GM10266 (cell line): Measurements from ENCODE around the gene CITED2.
A peak's percentile ranks its signal among the peaks of the same experiment; 100 is the strongest.

Experiments
- DNase-seq: peaks from one replicate; pipeline ENCODE4 v3.0.0; 2012; ENCODE audit errors: extremely low spot score
- CTCF ChIP-seq: IDR thresholded peaks from 2 replicates; pipeline ENCODE4 v1.5.1; 2012; ENCODE audit warnings: mild to moderate bottlenecking, low read depth; ENCODE audit not compliant: control insufficient read depth, insufficient read depth; ENCODE audit errors: missing control alignments

CITED2 gene

DNA sequence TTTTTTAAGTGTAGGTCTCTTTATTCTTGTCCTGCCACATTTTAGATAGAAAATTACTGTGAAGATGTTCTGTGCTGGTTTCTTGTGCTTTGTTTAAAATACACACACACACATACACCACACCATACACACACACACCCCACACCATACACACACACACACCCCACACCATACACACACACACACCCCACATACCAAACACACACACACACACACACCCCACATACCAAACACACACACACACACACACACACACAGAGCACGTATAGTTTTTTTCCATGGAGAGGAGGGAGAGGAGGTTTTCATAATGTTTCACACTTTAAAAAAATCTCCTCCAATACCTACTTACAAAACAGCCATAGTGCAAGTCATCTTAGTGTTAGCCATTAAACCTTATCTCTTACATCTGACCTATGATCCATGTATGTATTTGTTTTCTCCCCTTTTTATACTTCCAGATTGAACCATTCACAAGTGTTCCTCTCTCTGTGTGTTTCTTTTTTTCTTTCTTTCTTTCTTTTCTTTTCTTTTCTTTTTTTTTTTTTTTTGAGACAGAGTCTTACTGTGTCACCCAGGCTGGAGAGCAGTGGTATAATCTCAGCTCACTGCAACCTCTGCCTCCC, 19.7 kb upstream of the CITED2 start:
- no peak for DNase-seq
- TF ChIP-seq CTCF = no peak

- DNase-seq = peak; percentile 15
- no peak for TF ChIP-seq CTCF
These were observed 18.3 kb upstream of the CITED2 start for GRCh38 chr6:139392794-139393193.

DNA sequence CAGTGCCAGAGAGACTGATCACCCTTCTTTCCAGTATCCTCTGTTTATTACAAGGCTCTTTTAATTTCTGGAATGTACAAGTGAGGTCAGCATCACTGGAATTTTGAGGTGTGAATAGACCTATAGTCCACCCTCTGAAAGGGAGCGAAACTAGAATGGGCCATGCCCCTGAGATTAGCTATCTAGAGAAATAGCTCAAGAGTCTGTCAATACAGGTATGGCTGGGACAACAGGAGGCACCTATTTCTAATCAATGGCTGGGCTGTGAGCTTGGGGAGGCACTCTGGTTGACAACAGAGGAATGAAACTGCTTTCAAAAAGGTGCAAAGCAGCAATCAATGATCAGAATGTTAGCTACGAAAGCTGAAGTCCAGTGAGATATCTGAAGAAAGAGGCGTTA, 17.3 kb upstream of the CITED2 start:
- TF ChIP-seq CTCF = no peak
- DNase-seq = no peak

DNA sequence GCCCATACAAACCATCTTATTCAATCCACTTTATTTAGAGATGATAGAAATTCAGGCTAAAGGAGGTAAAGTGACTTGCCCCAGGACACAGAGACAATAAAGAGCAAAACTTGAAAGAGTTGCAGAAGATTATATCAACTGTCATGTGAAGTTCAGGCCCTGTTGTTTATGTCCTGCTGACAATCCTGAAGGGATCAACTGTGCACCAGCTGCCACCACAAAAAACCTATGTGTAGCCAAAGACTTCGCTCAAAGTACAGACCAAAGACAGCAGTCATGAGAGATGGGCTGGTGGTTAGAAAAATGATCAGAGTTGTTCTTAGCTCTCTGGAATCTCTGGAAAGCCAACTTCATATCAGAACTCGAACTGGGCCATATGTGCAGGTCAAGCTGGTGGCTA, 16.0 kb upstream of the CITED2 start:
- DNase-seq = no peak
- no peak for TF ChIP-seq CTCF

- DNase-seq = no peak
- no peak for TF ChIP-seq CTCF
These were observed 13.9 kb upstream of the CITED2 start for GRCh38 chr6:139388384-139388783.

DNA sequence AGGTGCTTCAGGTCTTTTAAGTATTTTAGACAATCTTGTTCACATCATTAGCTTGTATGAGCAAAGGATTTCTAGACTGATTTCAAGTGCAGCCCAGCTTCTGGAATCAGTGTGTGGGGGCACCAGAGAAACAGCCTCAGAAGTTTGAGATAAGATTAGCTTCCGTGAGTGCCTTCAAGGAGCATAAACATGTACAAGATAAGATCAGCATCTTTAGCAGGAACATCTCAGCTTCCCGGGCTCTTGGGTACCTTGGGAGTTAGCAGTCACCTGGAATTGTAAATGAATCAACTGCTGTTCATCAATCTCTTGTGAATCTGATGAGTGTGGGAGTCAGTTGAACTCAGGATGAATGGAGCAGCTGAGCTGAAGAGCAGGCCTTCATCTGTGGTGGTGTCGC, 12.0 kb upstream of the CITED2 start:
- no peak for DNase-seq
- TF ChIP-seq CTCF = no peak

DNA sequence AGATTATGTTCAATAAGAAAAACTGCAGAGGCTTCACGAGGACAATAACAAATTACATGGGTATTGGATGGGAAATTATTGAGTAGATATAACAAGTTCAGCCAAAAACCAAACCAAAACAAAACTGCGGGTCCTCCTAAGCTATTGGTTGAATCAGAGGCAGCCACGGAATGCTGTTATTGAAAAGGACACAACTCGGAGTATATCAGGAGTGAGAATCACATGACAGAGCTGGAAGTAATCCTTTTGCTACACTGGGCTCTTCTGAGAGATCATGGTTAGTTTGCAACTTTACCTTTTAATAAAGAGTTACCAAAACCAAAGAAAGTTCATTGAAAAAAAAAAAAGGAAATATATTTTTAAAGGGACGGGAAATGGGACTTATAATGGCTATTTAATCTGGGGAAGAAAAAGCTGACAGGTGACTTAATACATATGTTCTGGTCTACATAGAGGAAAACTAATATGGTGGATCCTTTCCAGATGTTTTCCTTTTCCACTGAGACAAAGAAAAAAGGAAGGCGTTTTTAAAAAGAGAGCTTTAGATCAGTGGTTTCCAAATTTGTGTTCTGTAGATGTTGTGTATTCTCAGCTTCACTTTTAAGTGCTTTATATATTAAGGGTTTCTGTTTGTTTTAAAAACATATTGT, 6.9 kb upstream of the CITED2 start:
- no peak for DNase-seq
- no peak for TF ChIP-seq CTCF
